GM19025 (cell line): Measurements from ENCODE around the gene SPCS1.
"Not testable (repeated sequence)": the region's sequence is repeated elsewhere in the genome, so short reads cannot be mapped to it uniquely, and the experiment has no call there.

Source experiments
- ATAC-seq: cut with Tn5 transposase; IDR thresholded peaks from one replicate; pipeline ENCODE4 v1.9.1; 2021; ENCODE audit warnings: mild to moderate bottlenecking, low read depth, moderate library complexity; ENCODE audit not compliant: unreplicated experiment

SPCS1 gene

GRCh38 chr3:52728753-52729152 is 22.8 kb downstream of the SPCS1 start:
- ATAC-seq: not testable (repeated sequence)

GRCh38 chr3:52730681-52731080 is 24.8 kb downstream of the SPCS1 start:
- ATAC-seq: no peak

GRCh38 chr3:52731590-52731989 is 25.7 kb downstream of the SPCS1 start:
- ATAC-seq: no peak

GRCh38 chr3:52733256-52733891 is 27.5 kb downstream of the SPCS1 start:
- ATAC-seq: no peak

GRCh38 chr3:52739730-52740129 is 33.8 kb downstream of the SPCS1 start:
- ATAC-seq: no peak

GRCh38 chr3:52742418-52743041 is 36.6 kb downstream of the SPCS1 start:
- ATAC-seq: no peak

GRCh38 chr3:52743152-52743551 is 37.2 kb downstream of the SPCS1 start:
- no peak for ATAC-seq

GRCh38 chr3:52743721-52744120 is 37.8 kb downstream of the SPCS1 start:
- ATAC-seq: no peak

- no peak for ATAC-seq
These were observed 46.2 kb downstream of the SPCS1 start for GRCh38 chr3:52752045-52752660.

- no peak for ATAC-seq
These were observed 48.5 kb downstream of the SPCS1 start for GRCh38 chr3:52754373-52754772.

- ATAC-seq: no peak
These were observed 50.2 kb downstream of the SPCS1 start for GRCh38 chr3:52756141-52756540.
